HG03175 (cell line): ENCODE results near the gene TSSK3.

Source experiments
- ATAC-seq: cut with Tn5 transposase; IDR thresholded peaks from one replicate; pipeline ENCODE4 v1.9.1; 2021; ENCODE audit warnings: mild to moderate bottlenecking, moderate library complexity; ENCODE audit not compliant: unreplicated experiment

Gene TSSK3

GRCh38 chr1:32362474-32363313 lies at the start of gene TSSK3, which contains the start of gene FAM229A:
TSSK3 (plus strand) TSS chr1:32362539; CDS start chr1:32362702, 163 bp downstream.
FAM229A (minus strand) TSS chr1:32362485; CDS start chr1:32362091, 394 bp downstream.
- no peak for ATAC-seq

GRCh38 chr1:32316903-32317277 lies 45.4 kb upstream of the TSSK3 start:
- no peak for ATAC-seq

DNA sequence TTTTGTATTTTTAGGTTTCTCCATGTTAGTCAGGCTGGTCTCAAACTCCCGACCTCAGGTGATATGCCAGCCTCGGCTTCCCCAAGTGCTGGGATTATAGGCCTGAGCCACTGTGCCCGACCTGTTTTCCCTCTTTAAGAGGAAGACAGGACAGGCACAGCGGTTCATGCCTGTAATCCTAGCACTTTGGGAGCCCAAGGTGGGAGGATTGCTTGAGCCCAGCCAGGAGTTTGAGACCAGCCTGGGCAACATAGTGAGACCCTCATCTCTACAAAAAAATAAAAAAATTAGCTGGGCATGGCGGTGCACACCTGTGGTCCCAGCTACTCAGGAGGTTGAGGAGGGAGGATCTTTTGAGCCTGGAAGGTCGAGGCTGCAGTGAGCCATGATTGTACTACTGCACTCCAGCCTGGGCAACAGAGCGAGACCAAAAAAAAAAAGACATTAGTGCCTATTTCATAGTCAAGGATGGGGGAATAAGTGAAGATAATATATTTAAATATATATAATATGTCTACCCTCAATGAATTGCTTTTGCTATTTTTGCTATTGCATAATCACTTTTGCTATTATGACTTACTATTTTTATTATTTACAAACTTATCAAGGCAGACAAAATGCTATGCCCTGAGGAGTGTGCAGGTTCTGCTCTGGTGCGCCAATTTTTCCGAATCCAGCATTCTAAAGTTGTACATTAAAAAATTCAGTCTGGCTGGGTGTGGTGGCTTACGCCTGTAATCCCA lies 44.0 kb upstream of the TSSK3 start:
- no peak for ATAC-seq

DNA sequence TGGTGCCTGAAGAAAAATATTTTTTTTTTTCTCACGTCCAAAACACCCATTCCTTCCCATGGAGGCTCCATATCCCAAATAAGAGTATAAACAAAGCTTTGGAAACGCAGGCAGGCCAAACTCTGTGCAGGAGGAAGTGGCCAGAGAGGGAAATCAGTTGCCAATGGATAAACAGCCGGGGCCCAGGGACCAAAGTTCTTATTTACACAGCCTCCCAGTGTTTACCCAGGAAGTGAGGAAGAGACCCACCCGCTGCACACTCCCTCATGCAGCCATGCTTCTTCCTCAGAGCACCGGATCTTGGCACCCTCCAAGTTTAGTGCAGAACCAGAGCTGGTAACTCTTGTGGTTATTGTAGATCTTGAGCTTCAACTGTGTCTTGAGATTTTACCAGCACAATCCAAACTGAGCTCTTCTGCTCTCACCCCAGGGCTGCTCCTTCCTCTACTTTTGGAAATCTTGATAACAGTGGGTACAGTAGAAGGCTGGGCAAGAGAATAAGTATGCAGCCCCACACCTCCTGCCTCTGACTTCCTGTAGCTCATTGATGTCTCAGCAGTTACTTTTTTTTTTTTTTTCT lies 40.5 kb upstream of the TSSK3 start:
- ATAC-seq, result no peak

DNA sequence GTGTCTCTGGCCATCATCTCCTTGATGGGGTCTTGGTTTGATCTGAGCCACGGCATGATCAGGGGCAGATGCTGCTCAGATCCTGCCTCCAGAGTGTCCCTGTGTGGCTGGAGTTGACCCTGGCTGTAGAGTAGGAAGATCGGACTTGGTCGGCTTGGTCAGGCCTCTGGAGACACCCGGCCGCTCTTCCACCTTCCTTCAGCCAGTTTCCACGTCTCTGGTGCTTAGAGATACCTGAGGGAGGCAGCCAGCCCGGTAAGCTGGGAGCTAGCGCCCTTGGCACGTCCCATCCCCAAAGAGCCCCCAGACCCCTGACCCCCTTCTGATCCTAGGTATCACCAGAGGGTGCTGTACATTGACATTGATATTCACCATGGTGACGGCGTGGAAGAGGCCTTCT lies 35.1 kb upstream of the TSSK3 start:
- ATAC-seq, result no peak

GRCh38 chr1:32329931-32330466 lies 32.3 kb upstream of the TSSK3 start:
- ATAC-seq, result no peak

- no peak for ATAC-seq
Measured at GRCh38 chr1:32330558-32331151, 31.7 kb upstream of the TSSK3 start.

- no peak for ATAC-seq
Measured at GRCh38 chr1:32331549-32331948, 30.8 kb upstream of the TSSK3 start.

DNA sequence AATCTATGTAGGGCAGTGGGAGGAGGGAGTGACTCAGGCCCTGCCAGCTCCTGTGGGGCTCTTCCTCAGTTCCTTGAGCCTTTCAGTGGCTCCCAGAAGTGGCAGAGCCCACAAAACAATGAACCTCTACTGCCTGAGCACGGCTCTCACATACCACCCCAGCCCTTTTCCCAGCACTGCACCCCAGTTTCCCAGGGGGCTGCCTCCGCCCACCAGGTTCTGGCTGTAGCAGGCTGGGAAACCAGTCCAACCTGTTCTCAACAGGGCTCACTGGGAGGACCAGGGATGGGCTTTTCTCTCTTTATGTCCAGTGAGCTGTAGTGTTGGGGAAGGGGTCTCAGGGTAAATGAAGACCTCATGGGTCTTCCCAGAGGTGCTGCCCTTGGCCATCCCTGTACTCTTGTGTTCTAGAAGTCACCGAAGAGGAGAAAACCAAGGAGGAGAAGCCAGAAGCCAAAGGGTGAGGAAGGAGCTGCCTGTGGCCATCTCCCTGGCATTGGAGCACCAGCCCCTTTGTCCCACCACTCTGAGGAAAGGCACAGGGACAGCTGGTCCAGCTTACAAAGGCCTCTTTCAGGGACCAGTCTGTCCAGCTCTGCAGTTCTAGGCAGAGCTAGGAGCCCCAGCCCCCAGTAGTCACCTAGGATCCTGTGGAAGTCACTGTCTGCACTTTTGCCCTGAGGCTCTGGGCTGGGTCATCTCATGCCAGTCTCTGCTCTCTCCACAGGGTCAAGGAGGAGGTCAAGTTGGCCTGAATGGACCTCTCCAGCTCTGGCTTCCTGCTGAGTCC lies 29.9 kb upstream of the TSSK3 start:
- ATAC-seq, result no peak

DNA sequence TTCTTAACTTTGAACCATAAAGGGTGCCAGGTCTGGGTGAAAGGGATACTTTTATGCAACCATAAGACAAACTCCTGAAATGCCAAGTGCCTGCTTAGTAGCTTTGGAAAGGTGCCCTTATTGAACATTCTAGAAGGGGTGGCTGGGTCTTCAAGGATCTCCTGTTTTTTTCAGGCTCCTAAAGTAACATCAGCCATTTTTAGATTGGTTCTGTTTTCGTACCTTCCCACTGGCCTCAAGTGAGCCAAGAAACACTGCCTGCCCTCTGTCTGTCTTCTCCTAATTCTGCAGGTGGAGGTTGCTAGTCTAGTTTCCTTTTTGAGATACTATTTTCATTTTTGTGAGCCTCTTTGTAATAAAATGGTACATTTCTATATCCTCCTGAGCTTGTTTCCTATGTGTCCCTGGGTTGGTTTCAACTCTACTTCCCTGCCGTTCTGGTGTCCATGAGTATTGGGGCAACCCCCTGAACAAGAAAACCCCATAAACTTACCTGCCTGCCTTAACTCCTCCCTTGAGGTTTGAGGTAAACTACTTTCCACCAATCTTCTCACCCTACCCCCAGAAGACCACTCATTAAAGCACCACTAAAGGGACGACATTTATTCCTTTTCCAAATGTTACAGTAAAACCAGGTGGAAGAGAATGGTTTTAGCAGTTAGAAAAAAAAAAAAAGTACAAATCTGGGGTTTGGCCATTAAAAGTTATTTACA lies 28.9 kb upstream of the TSSK3 start:
- no peak for ATAC-seq

DNA sequence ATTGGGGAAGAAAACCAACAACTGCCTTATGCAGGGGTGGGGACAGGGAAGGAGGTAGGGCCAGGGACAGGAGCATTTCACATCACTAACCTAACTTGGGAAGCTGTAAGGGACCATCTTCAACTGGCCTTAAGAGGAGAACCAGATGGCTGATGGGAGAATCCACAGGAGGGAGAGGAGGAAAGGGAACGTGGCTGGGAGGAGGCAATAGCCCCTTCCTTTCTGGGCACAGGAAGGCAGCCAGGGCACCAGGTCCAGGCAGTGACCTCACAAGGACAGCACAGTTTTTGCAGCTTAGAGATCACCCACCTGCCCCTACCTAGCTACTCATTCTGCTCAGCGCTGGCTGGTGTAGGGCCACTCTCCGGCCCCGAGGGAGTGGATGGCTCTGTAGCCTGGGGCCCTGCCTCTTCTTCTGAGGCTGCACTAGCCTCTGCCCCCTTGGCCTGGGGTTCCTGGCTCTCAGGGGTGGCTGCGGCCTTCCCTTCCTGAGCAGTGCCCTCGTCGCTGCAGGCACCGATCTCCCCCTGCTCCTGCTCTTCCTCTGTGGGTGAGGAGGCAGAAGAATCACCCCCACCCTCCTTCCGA lies 28.0 kb upstream of the TSSK3 start:
- ATAC-seq, result no peak

DNA sequence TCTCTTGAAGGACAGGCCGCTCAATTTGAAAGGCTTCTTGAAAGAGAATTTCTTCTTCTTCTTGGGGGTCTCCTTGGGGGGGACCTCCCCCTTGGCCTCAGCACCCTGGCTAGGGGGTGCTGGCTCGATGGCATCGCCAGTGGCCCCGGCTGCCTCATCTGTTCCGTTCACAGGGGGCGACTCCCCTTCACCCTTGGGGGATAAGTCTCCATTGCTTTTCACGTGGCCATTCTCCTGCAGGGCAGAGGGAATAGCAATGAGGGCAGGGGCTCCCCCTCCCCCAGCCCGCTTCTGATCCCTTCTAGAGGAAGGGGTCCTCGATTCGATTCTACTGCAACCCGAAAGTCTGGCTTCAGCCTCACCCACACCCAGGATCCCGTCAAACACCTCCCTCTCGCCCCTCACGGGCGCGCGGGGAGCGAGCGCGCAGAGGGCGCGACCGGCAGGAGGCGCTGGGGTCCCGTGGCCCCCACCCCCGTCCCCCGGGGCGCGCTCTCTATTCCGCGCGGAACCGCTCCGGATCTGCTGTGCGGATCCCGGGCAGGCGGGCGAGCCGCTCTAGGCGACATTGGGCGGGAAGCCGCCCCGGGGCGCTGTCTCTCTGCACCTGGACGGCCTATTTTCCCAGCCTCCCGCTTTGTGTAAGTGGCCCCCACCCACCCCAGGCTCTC lies 27.3 kb upstream of the TSSK3 start:
- peak; percentile 15 for ATAC-seq

DNA sequence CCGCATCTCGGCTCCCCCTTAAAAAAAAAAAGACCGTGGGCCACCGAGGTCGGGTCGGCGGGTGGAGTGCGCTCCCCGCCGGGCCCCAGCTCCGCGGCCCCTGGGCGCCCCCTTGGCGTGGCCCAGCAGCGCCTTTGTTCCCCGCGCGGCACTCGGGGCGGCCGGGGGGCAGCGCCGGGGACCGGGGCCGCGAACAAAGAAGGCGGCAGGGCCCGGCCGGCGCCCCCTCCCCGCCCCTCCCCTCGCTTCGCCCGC lies 26.9 kb upstream of the TSSK3 start:
- ATAC-seq, result peak; percentile 10

DNA sequence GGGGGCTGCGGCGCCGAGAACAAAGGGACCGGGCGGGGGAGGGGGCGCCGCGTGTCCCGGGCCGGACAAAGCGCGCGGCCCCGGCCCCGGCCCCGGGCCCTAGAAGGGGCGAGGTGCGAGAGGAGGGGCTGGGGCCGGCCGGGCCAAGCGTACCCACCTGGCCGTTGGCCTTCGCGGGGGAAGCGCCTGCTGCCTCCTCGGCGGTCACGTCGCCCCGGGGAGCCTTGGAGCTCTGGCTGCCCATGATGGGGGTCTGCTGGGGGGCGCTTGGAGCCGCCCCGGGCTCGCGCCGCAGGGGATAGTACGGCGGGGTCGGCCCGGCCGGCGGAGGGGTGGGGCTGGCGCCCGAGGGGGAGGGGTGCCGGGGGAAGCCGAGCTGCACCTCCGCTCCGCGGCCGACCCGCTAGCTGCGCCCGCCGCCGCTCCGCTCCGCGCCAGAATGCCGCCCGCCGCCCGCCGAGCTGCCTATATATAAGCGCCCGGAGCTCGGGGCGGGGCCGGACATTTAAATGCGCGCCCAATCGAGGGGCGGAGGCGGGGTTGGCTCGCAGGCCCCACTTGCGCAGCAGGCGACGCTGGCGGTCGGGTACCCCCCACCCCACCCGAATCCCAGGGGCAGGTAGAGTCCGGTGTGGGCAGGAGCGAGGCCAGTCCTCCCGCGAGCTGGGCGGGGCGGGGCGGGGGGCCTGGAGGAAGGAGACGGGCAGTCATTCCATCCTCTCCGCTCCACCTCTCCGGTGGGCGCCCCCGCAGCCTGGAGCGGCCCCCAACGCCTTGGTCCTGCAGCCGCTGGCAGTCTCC lies 26.3 kb upstream of the TSSK3 start, which contains the start of gene MARCKSL1:
Gene MARCKSL1 (minus strand): TSS at position 444 of the 801 bp plus-strand sequence. CDS start 200 bp downstream, at position 244.
- peak; percentile 48 for ATAC-seq

DNA sequence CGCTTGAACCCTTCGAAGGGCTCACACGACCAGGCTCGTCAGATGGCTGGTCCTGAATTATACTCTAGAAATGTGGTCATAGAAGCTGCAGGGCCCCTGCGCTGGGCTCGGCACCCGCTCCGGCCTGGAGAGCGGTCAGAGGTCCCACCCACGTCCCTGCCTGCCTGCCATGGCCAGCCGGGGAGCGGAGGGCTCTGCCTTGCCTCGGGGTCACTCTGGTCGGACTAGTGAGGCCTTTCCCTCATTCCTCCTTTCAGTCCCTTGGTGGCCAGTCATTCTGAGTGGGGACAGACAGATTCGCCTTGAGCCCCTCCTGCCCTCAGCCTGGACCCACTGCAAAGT lies 25.8 kb upstream of the TSSK3 start:
- no peak for ATAC-seq

- ATAC-seq, result peak; percentile 29
Measured at GRCh38 chr1:32336963-32337675, 25.2 kb upstream of the TSSK3 start.

- no peak for ATAC-seq
Measured at GRCh38 chr1:32337855-32338636, 24.3 kb upstream of the TSSK3 start.
